Left ventricle myocardium superior (tissue), 1 donor: ENCODE measurements around the gene PSMA6. TPM values are rescaled to one million over a fixed set of nuclear protein-coding genes. Genes with fewer than 3 reads are reported as not detected.
"Not testable (repeated sequence)": the region's sequence is repeated elsewhere in the genome, so short reads cannot be mapped to it uniquely, and the experiment has no call there.

Experiments used
- ATAC-seq: fragments of 200-7000 bp; cut with Tn5 transposase; one replicate; pipeline ENCODE4 v1.9.1; 2020; ENCODE audit warnings: mild to moderate bottlenecking, moderate library complexity
- DNase-seq: peaks from one replicate; pipeline ENCODE4 v3.0.0-alpha.2; 2020
- intact Hi-C: fragments of 100-400 bp; cut with micrococcal nuclease; formaldehyde crosslinking; loops from one replicate; pipeline ENCODE4 v1.11.0; 2022
- total RNA-seq: library from RNA; stranded (reverse); fragmentation: NEBNext Ultra II Directional; extraction: Animal tissue kit (Norgen Biotek cat#: 25700); gene quantifications from one replicate; pipeline ENCODE4 v1.2.1, GENCODE V29; 2021
- donor health status: DM: no; HTN: yes; CAD: no; lungs with severe emphysema.

Gene PSMA6
- total RNA-seq, 1 donor from 2014 or later = 185 TPM

- intact Hi-C loops = loop anchor here (10.0 kb wide), 1 partner anchor 100 kb away; the partner anchor contains the start of gene NFKBIA
- DNase-seq (no peak), ATAC-seq (no peak)
Observed at GRCh38 chr14:35304812-35305462, 12.8 kb downstream of the PSMA6 start.

DNA sequence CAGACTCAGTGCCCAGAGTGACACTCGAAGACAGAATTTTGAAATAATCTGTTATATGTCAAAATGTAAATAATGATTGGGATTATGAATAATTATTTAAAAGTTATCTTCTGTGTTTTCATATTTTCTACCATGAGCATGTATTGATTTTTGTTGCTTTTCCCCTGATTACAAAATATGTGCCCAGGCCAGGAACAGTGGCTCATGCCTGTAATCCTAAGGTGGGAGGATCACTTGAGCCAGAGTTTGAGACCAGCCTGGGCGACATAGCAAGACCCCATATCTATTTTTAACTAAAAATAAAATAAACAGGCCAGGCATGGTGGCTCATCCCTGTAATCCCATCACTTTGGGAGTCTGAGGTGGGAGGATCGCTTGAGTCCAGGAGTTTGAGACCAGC is 13.5 kb downstream of the PSMA6 start:
- DNase-seq = no peak

DNA sequence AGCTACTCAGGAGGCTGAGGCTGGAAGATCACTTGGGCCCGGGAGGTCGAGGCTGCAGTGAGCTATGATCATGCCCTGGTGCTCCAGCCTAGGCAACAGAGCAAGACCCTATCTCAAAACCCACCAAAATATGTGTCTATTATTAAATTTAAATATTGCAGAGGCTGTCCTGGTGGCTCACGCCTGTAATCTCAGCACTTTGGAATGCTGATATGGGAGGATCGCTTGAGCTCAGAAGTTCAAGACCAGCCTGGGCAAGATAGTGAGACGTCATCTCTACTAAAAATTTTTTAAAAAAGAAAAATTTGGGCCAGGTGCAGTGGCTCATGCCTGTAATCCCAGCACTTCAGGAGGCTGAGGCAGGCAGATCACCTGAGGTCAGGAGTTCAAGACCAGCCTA is 13.9 kb downstream of the PSMA6 start:
- intact Hi-C loops = loop anchor here (10.0 kb wide), 1 partner anchor 99 kb away; the partner anchor contains the start of gene NFKBIA
- DNase-seq (no peak), ATAC-seq (no peak)

More for the DNA sequence above, 13.5 kb downstream of the PSMA6 start:
- intact Hi-C loops = loop anchor here (10.0 kb wide), 1 partner anchor 99 kb away; the partner anchor contains the start of gene NFKBIA
- no peak for ATAC-seq

DNA sequence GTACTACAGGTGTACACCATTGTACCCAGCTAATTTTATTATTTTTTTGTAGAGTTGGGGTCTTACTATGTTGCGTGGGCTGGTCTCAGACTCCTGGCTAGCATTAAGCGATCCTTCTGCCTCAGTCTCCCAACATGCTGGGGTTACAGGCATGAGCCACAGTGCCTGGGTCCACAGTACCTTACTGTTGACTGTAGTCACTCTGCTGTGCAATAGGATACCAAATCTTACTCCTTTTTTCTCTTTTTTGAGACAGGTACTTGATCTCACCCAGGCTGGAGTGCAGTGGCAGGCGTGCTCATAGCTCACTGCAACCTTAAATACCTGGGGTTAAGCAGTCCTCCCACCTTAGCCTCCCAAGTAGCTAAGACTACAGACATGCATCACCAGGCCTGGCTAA is 25.6 kb downstream of the PSMA6 start:
- DNase-seq = no peak
- intact Hi-C loops = no loop called here
- ATAC-seq = no peak

GRCh38 chr14:35319509-35319908 is 27.3 kb downstream of the PSMA6 start:
- ATAC-seq (no peak), DNase-seq (no peak)
- intact Hi-C loops = no loop called here

GRCh38 chr14:35320472-35320871 is 28.3 kb downstream of the PSMA6 start:
- ATAC-seq (no peak), DNase-seq (no peak)
- intact Hi-C loops = no loop called here

- intact Hi-C loops = no loop called here
- ATAC-seq (no peak), DNase-seq (no peak)
Observed at GRCh38 chr14:35326375-35326774, 34.2 kb downstream of the PSMA6 start.

- intact Hi-C loops = no loop called here
- no peak for DNase-seq
- ATAC-seq = no peak
Observed at GRCh38 chr14:35331605-35332516, 39.7 kb downstream of the PSMA6 start.

- ATAC-seq (no peak), DNase-seq (no peak)
- intact Hi-C loops = no loop called here
Observed at GRCh38 chr14:35332517-35333263, 40.5 kb downstream of the PSMA6 start.

GRCh38 chr14:35333264-35333730 is 41.1 kb downstream of the PSMA6 start:
- intact Hi-C loops = no loop called here

GRCh38 chr14:35333797-35334743 is 41.9 kb downstream of the PSMA6 start:
- DNase-seq = no peak
- intact Hi-C loops = no loop called here
- ATAC-seq = no peak

More at GRCh38 chr14:35333264-35333730, 41.1 kb downstream of the PSMA6 start:
- ATAC-seq (no peak), DNase-seq (no peak)

DNA sequence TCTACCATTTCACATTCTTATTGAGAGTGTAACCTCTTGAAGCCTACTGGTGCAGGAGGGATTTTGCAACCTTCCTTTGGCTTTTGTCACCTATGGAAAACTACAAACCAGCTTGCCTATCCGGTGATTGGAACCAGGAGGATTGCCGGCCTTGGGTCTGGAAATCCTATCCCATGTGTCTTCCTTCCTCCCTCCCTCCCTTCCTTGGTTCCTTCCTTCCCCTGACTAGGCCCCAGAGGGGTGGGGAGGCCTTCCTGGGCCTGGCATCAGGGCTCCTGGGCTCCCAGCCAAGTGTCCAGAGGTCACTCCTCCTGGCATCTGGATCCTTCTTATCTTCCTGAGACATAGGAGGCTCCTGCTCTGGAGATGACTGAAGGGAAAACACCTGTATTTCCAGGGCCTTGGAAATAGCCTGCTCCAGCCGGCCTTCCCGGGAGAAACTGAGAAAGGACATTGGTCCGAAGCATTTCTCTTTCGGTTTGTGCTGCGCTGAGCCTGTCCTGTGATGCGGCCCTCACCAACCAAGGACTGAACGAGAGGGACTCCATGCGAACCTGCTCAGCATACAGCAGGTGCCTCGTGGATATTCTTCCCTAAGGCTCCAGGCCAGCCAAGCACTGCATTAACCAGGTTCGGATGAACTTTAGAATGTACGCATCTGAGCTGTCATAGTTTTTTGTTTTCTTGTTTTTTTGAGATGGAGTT is 43.4 kb downstream of the PSMA6 start:
- intact Hi-C loops = no loop called here
- DNase-seq = peak; percentile 60
- peak; percentile 9 for ATAC-seq

GRCh38 chr14:35336171-35336493 is 44.0 kb downstream of the PSMA6 start:
- intact Hi-C loops, ATAC-seq, DNase-seq: not testable (repeated sequence)

GRCh38 chr14:35336494-35337268 is 44.5 kb downstream of the PSMA6 start:
- intact Hi-C loops = no loop called here
- ATAC-seq = peak; percentile 79
- peak; percentile 93 for DNase-seq

DNA sequence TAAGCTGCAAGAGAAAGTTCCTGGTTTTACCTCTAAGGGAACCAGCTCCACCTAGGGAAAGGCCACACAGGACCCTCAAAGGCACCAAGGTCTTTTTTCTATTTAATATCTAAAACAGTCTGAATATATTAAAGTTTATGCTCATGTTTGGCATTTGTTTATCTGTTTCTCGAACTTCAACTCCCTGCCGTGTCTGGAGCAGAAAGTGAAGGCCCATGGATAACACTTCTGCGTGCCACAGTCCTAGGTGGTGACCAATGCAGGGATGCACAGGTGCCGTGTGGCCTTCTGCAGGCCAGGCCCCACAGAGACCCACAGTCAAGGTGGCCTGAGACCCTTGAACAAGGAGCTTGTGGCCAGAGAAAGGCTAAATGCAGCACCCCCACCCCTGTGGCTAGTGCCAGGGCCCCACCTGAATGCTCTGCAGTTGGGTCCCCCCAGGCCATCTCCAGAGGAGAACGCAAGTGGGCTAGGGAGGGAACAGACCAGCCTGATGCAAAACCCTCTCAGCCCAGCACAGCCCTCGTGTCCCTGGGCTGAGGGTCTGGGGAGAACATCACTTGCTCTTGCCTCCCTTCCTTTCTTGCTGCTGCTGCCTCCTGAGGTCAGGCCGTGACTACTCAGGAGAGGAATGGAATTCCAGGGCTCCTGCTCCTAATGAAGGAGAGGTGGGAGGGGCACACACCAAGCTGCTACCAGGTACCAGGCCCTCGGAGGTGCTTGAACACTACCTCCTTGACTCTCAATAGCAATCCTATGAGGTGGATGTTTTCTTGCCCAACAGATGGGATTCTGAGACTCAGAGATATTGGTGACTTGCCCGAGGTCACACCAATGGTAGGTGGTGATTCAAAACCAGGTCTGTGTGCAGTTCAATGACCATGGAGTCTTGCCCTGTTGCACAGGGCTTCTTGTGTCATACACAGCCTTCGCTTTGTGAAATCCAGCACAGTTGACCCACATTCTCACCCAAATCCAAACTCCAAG is 45.4 kb downstream of the PSMA6 start:
- no peak for DNase-seq
- no peak for ATAC-seq
- intact Hi-C loops = no loop called here
